Natural killer cell (primary cell): ENCODE measurements around the gene SMARCA5. TPM values are rescaled to one million over a fixed set of nuclear protein-coding genes. Genes with fewer than 3 reads are reported as not detected.
A peak's percentile ranks its signal among the peaks of the same experiment; 100 is the strongest.

Experiments
- ATAC-seq, 3 donors: fragments of 150-1000 bp in 2 of 3; fragments of 200-7000 bp in 1 of 3; cut with Tn5 transposase; 1 replicate in 1 of 3; 2 replicates in 2 of 3; pipeline ENCODE4 v1.10.0; 2021; ENCODE audit warnings: mild to moderate bottlenecking in 2 of 3, moderate library complexity in 2 of 3
- DNase-seq, 2 donors: peaks; one replicate each; pipeline versions ENCODE4 v3.0.0 to v3.0.0-alpha.2; 2013 to 2021; ENCODE audit warnings: mixed read lengths in 1 of 2
- H3K27ac ChIP-seq: one replicate; pipeline ENCODE4 v1.5.1; 2013; ENCODE audit warnings: mild to moderate bottlenecking, low read length
- H3K27me3 ChIP-seq: one replicate; pipeline ENCODE4 v1.6.1; 2013; ENCODE audit warnings: low read length; ENCODE audit not compliant: control insufficient read depth, insufficient read depth
- H3K36me3 ChIP-seq: one replicate; pipeline ENCODE4 v1.6.1; 2013; ENCODE audit warnings: low read length; ENCODE audit not compliant: control insufficient read depth, insufficient read depth
- H3K4me1 ChIP-seq: one replicate; pipeline ENCODE4 v1.6.1; 2013; ENCODE audit warnings: low read length; ENCODE audit not compliant: control insufficient read depth, insufficient read depth
- H3K4me3 ChIP-seq: one replicate; pipeline ENCODE4 v1.5.1; 2013; ENCODE audit warnings: low read length
- H3K9me3 ChIP-seq: one replicate; pipeline ENCODE4 v1.6.1; 2013; ENCODE audit warnings: low read length; ENCODE audit not compliant: control insufficient read depth, insufficient read depth
- H3K27ac Mint-ChIP-seq, 2 donors: one replicate each; pipeline ENCODE4 v1.8.0; 2022; ENCODE audit warnings: mild to moderate bottlenecking in 2 of 2, mixed read lengths in 2 of 2, moderate library complexity in 1 of 2
- H3K27me3 Mint-ChIP-seq, 2 donors: one replicate each; pipeline ENCODE4 v1.8.0; 2022; ENCODE audit warnings: low read depth in 2 of 2, mixed read lengths in 2 of 2
- H3K36me3 Mint-ChIP-seq: one replicate; pipeline ENCODE4 v1.8.0; 2022; ENCODE audit warnings: mixed read lengths
- H3K4me1 Mint-ChIP-seq, 2 donors: one replicate each; pipeline ENCODE4 v1.8.0; 2022; ENCODE audit warnings: mixed read lengths in 2 of 2
- H3K4me3 Mint-ChIP-seq: one replicate; pipeline ENCODE4 v1.8.0; 2022; ENCODE audit warnings: mild to moderate bottlenecking, moderate library complexity, mixed read lengths
- H3K9me3 Mint-ChIP-seq, 2 donors: one replicate each; pipeline ENCODE4 v1.8.0; 2022; ENCODE audit warnings: mixed read lengths in 2 of 2
- WGBS: methylation state at CpG from one replicate; pipeline ENCODE4 v1.1.7; 2013; ENCODE audit warnings: missing lambda C conversion rate; ENCODE audit not compliant: insufficient coverage; 5-methylcytosine and 5-hydroxymethylcytosine counted together
- intact Hi-C: fragments of 100-400 bp; cut with micrococcal nuclease; formaldehyde crosslinking; loops from one replicate; pipeline ENCODE4 v1.14.2; 2022
- total RNA-seq, 4 donors: library from RNA; stranded (reverse); fragments of 120-200 nt in 1 of 4; gene quantifications; one replicate each; pipeline versions ENCODE4 v1.2.3 to v1.2.4, GENCODE V29; 2013 to 2022
- TF ChIP-seq, protein P1 (sequence below): fragments of 200-600 bp; IDR thresholded peaks from one replicate; pipeline ENCODE4 v1.8.0; 2022; ENCODE audit warnings: antibody characterized with exemption

Gene SMARCA5
- total RNA-seq, 3 donors from 2014 or later (not counting 1 experiment from before 2014, with no cell fraction given) = 42.5 to 53.8 (median 45.8) TPM

DNA sequence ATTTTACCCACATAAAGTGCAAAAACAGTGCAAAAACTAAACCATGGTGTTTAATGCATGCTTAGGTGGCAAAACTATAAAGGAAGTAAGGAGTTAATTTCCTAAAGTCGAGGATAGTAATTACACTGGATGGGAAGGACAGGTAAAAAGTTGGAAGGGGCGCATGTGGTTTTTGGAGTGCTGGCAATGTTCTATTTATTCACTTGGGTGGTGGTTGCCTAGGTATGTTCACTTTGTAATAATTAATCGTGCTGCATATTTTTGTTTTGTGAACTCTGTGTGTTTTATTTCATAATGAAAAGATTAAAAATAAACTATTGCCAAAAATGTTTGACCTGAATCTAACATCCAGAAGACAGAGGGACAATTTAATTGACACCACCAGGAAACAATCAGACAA lies 32.1 kb upstream of the SMARCA5 start:
- intact Hi-C loops = loop anchor here (5.0 to 10.0 kb wide), 2 partner anchors 1127 to 1354 kb away; no protein-coding TSS in a partner anchor
- Histone ChIP-seq H3K9me3 (no peaks in the 10 kb centered on the region), H3K27me3 (no peaks in the 10 kb centered on the region), H3K36me3 (no peaks in the 10 kb centered on the region), H3K27ac (no peak overlapping the region), H3K4me3 (no peak overlapping the region), H3K4me1 (no peaks in the 10 kb centered on the region)
- Mint-ChIP-seq H3K4me3 (no peak overlapping the region), H3K27me3 (peaks cover 4 to 6% of the 10 kb centered on the region in 2 donors), H3K4me1 (no peaks in the 10 kb centered on the region), H3K9me3 (no peaks in the 10 kb centered on the region), H3K27ac (no peak overlapping the region), H3K36me3 (no peaks in the 10 kb centered on the region)
- 83% methylated on average over 3 of the region's 3 CpGs for WGBS
- ATAC-seq = no peak
- DNase-seq = no peak
- TF ChIP-seq, protein P1, sequence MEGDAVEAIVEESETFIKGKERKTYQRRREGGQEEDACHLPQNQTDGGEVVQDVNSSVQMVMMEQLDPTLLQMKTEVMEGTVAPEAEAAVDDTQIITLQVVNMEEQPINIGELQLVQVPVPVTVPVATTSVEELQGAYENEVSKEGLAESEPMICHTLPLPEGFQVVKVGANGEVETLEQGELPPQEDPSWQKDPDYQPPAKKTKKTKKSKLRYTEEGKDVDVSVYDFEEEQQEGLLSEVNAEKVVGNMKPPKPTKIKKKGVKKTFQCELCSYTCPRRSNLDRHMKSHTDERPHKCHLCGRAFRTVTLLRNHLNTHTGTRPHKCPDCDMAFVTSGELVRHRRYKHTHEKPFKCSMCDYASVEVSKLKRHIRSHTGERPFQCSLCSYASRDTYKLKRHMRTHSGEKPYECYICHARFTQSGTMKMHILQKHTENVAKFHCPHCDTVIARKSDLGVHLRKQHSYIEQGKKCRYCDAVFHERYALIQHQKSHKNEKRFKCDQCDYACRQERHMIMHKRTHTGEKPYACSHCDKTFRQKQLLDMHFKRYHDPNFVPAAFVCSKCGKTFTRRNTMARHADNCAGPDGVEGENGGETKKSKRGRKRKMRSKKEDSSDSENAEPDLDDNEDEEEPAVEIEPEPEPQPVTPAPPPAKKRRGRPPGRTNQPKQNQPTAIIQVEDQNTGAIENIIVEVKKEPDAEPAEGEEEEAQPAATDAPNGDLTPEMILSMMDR = no peak

DNA sequence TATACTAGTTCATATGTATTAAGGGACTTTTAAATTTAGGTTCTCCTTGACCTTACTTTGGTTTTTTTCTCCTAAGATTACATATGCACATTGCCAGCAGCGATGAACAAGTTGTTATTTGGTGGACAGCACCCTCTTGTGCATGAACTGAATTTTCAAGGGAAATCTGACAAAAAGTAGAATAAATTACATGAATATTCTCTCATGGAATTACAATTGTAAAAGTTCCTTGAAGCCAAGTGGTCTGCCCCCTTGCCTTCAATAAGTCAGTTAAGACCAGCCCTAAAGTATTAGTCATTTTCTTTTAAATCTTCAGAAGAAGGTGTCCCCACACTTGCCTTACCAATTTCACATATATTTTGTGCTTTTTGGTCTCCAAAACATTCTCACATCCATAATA lies 30.7 kb upstream of the SMARCA5 start:
- ATAC-seq = peak in 1 of 3 donors; percentile 42
- TF ChIP-seq, protein P1 = peak; percentile 59
- intact Hi-C loops = loop anchor here (5.0 to 10.0 kb wide), 2 partner anchors 1128 to 1356 kb away; no protein-coding TSS in a partner anchor
- H3K36me3 ChIP-seq = no peaks in the 10 kb centered on the region
- 17% methylated on average over 1 of the region's 1 CpG for whole genome bisulfite sequencing
- no peak overlapping the region for H3K4me3 ChIP-seq
- H3K27ac Mint-ChIP-seq = no peak overlapping the region
- no peak overlapping the region for H3K4me3 Mint-ChIP-seq
- H3K27me3 Mint-ChIP-seq = peaks cover 4 to 6% of the 10 kb centered on the region in 2 donors
- no peaks in the 10 kb centered on the region for H3K4me1 ChIP-seq
- H3K27me3 ChIP-seq = no peaks in the 10 kb centered on the region
- no peak overlapping the region for H3K27ac ChIP-seq
- H3K36me3 Mint-ChIP-seq = no peaks in the 10 kb centered on the region
- no peaks in the 10 kb centered on the region for H3K4me1 Mint-ChIP-seq
- H3K9me3 Mint-ChIP-seq = no peaks in the 10 kb centered on the region
- DNase-seq = peak in 1 of 2 donors; percentile 23
- H3K9me3 ChIP-seq = no peaks in the 10 kb centered on the region

DNA sequence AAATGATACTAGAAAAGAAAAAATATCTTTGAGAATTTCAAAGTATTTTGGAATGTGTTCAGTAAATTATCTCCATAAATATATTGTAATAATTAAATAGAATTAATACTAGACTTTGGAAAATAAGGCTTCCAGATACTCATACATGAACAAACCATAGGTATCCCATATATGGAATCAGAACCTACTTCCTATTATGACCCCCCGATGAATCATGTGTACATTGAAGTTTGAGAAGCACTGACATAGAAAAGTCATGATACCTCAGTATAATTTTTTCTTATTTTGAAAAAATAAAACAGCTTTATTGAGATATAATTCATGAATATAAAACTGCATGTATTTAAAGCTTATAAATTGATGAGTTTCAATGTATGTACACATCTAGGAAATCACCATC lies 27.2 kb upstream of the SMARCA5 start:
- Mint-ChIP-seq H3K4me1 (no peaks in the 10 kb centered on the region), H3K4me3 (no peak overlapping the region), H3K27me3 (peaks cover 12% of the 10 kb centered on the region in 2 donors), H3K27ac (no peak overlapping the region), H3K9me3 (no peaks in the 10 kb centered on the region), H3K36me3 (no peaks in the 10 kb centered on the region)
- Histone ChIP-seq H3K4me3 (no peak overlapping the region), H3K4me1 (no peaks in the 10 kb centered on the region), H3K27me3 (no peaks in the 10 kb centered on the region), H3K27ac (no peak overlapping the region), H3K36me3 (no peaks in the 10 kb centered on the region), H3K9me3 (no peaks in the 10 kb centered on the region)
- intact Hi-C loops = loop anchor here (10.0 kb wide), 1 partner anchor 1132 kb away; no protein-coding TSS in a partner anchor
- DNase-seq = no peak
- ATAC-seq = no peak
- no CpG with 5 or more reads among the region's 1 CpG for WGBS
- TF ChIP-seq, protein P1 = no peak

DNA sequence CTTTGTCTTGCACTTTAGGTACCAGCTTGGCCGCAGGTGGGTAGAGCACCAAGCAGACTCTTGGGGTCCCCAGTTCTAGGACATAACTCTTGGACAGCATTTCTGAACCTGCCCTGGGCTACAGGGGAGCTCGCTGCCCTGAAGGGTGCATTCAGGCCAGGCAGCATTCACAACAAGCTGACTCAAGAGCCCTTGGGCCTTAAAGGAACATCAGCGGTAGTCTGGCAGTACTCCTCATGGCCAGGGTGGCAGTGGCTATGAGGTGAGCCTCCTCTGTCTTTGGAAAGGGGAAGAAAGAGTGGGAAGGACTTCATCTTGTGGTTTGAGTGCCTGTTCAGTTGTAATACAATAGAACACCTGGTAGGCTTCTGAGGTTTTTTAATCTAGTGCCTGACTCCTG lies 24.8 kb upstream of the SMARCA5 start:
- 89% methylated on average over 3 of the region's 3 CpGs for WGBS
- no peaks in the 10 kb centered on the region for H3K36me3 Mint-ChIP-seq
- H3K27me3 ChIP-seq = no peaks in the 10 kb centered on the region
- no peaks in the 10 kb centered on the region for H3K9me3 Mint-ChIP-seq
- peaks cover 8 to 19% of the 10 kb centered on the region in 2 donors for H3K27me3 Mint-ChIP-seq
- ATAC-seq (no peak), DNase-seq (no peak)
- no peaks in the 10 kb centered on the region for H3K9me3 ChIP-seq
- no peak overlapping the region for H3K27ac ChIP-seq
- H3K4me3 ChIP-seq = no peak overlapping the region
- no peaks in the 10 kb centered on the region for H3K36me3 ChIP-seq
- no peaks in the 10 kb centered on the region for H3K4me1 Mint-ChIP-seq
- H3K4me3 Mint-ChIP-seq = no peak overlapping the region
- no peak overlapping the region for H3K27ac Mint-ChIP-seq
- H3K4me1 ChIP-seq = no peaks in the 10 kb centered on the region
- intact Hi-C loops = loop anchor here (10.0 kb wide), 1 partner anchor 1134 kb away; no protein-coding TSS in a partner anchor
- TF ChIP-seq, protein P1 = no peak
